Upper lobe of left lung (tissue), 6 donors: ENCODE measurements around the gene SLC32A1. TPM values are rescaled to one million over a fixed set of nuclear protein-coding genes. Genes with fewer than 3 reads are reported as not detected.

Experiments used
- ATAC-seq, 2 donors: fragments of 200-7000 bp; cut with Tn5 transposase; one replicate each; pipeline ENCODE4 v1.9.1; 2022; ENCODE audit warnings: mild to moderate bottlenecking in 2 of 2, moderate library complexity in 2 of 2; ENCODE audit not compliant: low FRiP score in 2 of 2
- DNase-seq, 2 donors: peaks; one replicate each; pipeline ENCODE4 v3.0.0-alpha.2; 2019 to 2020
- H3K27ac ChIP-seq, 4 donors: fragments of 200-600 bp; sonication (generic); one replicate each; pipeline ENCODE4 v1.5.1; 2016 to 2019
- H3K27me3 ChIP-seq, 4 donors: fragments of 200-600 bp; sonication (generic); one replicate each; pipeline ENCODE4 v1.5.1; 2017 to 2019
- H3K36me3 ChIP-seq, 4 donors: fragments of 200-600 bp; sonication (generic); one replicate each; pipeline ENCODE4 v1.5.1; 2016 to 2019
- H3K4me1 ChIP-seq, 4 donors: fragments of 200-600 bp; sonication (generic); one replicate each; pipeline ENCODE4 v1.5.1; 2018 to 2019
- H3K4me3 ChIP-seq, 4 donors: fragments of 200-600 bp; sonication (generic); one replicate each; pipeline ENCODE4 v1.5.1; 2017 to 2019; ENCODE audit warnings: mild to moderate bottlenecking in 2 of 4, moderate library complexity in 1 of 4
- H3K9me3 ChIP-seq, 4 donors: fragments of 200-600 bp; sonication (generic); one replicate each; pipeline ENCODE4 v1.5.1; 2018 to 2019
- CTCF ChIP-seq, 6 experiments: fragments of 450-650 bp in 4 of 6; fragments of 200-600 bp in 2 of 6; sonication (generic) in 2 of 6; IDR thresholded peaks; one replicate each; pipeline ENCODE4 v1.5.1; 2016 to 2019; ENCODE audit warnings: antibody characterized with exemption in 6 of 6
- EP300 ChIP-seq, 4 donors: sonication (generic); formaldehyde crosslinking; IDR thresholded peaks; one replicate each; pipeline ENCODE4 v1.5.1; 2017; ENCODE audit warnings: antibody characterized with exemption in 4 of 4, control low read depth in 2 of 4
- POLR2A ChIP-seq, 4 donors: fragments of 450-650 bp; IDR thresholded peaks; one replicate each; pipeline ENCODE4 v1.5.1; 2016 to 2017; ENCODE audit warnings: antibody characterized with exemption in 4 of 4, mild to moderate bottlenecking in 2 of 4
- POLR2AphosphoS5 ChIP-seq, 2 donors: sonication (generic); formaldehyde crosslinking; IDR thresholded peaks; one replicate each; pipeline ENCODE4 v1.5.1; 2017; ENCODE audit warnings: antibody characterized with exemption in 2 of 2
- WGBS, 2 donors: methylation state at CpG; one replicate each; pipeline ENCODE4 v1.1.5; 2017 to 2018; 5-methylcytosine and 5-hydroxymethylcytosine counted together
- total RNA-seq, 6 donors: library from RNA; depleted of rRNA in 4 of 6; stranded (reverse); fragments of >200 nt in 4 of 6; gene quantifications; one replicate each; pipeline versions ENCODE4 v1.1.0 to v1.2.1, GENCODE V29; 2016 to 2021
- donor health status: DM: no; HTN: no; CAD: no; lungs with moderate emphysema.
- donor health status: DM: no; HTN: yes; CAD: no; lungs with severe emphysema.

Gene SLC32A1
- total RNA-seq, 6 donors from 2014 or later = not detected

- H3K36me3 ChIP-seq = peaks cover 5 to 100% (median 75%) of the 10 kb centered on the region in 4 donors
- TF ChIP-seq EP300 (IDR thresholded peaks at IDR 0.05) (no peak), POLR2A (IDR thresholded peaks at IDR 0.05) (no peak), CTCF (IDR thresholded peaks at IDR 0.05) (no peak)
These were observed 39.3 kb downstream of the SLC32A1 start for GRCh38 chr20:38763616-38764015.

DNA sequence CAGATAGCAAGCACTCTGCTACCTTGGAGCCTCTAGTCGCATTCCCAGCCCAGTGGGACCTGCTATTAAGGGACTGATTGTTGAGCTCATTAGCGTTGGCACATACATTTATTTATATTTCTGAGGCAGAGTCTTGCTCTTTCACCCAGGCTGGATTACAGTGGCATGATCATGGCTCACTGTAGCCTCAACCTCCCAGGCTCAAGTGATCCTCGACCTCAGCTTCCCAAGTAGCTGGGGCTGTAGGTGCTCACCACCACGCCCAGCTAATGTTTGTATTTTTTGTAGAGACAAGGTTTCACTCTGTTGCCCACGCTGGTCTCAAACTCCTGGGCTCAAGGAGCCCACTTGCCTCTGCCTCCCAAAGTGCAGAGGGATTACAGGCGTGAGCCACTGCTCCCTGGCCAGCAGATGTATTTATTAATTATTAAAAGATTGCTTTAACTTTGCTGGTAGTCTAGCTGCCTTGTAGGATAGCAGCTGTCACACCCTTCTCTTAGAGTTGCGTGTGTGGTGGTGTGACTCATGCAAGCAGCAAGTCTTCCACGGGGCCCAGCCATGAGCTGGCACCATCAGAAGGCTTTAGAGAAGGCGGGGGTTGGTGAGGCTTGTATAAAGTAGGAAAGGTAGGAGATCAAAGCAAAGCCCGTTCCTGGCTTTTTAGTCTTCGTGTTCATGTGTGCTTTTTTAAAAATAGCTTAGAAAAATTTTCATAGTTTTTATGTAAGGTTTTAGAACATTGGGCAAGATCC lies 40.5 kb downstream of the SLC32A1 start:
- DNase-seq (no peak), ATAC-seq (no peak)
- no peak for TF ChIP-seq POLR2AphosphoS5 (IDR thresholded peaks at IDR 0.05)
- TF ChIP-seq EP300 (IDR thresholded peaks at IDR 0.05) = no peak
- TF ChIP-seq CTCF (IDR thresholded peaks at IDR 0.05) = no peak
- no peak for TF ChIP-seq POLR2A (IDR thresholded peaks at IDR 0.05)
- no peak overlapping the region for H3K4me3 ChIP-seq
- no peaks in the 10 kb centered on the region for H3K9me3 ChIP-seq
- H3K4me1 ChIP-seq = no peaks in the 10 kb centered on the region
- peaks cover 2 to 100% (median 75%) of the 10 kb centered on the region in 4 donors for H3K36me3 ChIP-seq
- no peaks in the 10 kb centered on the region for H3K27me3 ChIP-seq
- 79 to 83% methylated on average over 11 of the region's 11 CpGs for WGBS, 2 donors
- no peak overlapping the region for H3K27ac ChIP-seq

More at GRCh38 chr20:38763616-38764015, 39.3 kb downstream of the SLC32A1 start:
- WGBS, 2 donors = 50 to 67% methylated on average over 1 of the region's 1 CpG
- Histone ChIP-seq H3K4me3 (no peak overlapping the region), H3K27ac (no peak overlapping the region), H3K9me3 (no peaks in the 10 kb centered on the region), H3K27me3 (no peaks in the 10 kb centered on the region), H3K4me1 (no peaks in the 10 kb centered on the region)
- no peak for ATAC-seq
- no peak for DNase-seq

GRCh38 chr20:38766071-38766470 lies 41.8 kb downstream of the SLC32A1 start:
- Histone ChIP-seq H3K9me3 (no peaks in the 10 kb centered on the region), H3K4me1 (no peaks in the 10 kb centered on the region), H3K36me3 (peaks cover under 1 to 100% (median 79%) of the 10 kb centered on the region in 4 donors), H3K27me3 (no peaks in the 10 kb centered on the region), H3K27ac (no peak overlapping the region), H3K4me3 (no peak overlapping the region)
- TF ChIP-seq POLR2AphosphoS5 (IDR thresholded peaks at IDR 0.05) = no peak
- TF ChIP-seq EP300 (IDR thresholded peaks at IDR 0.05) = no peak
- no peak for TF ChIP-seq POLR2A (IDR thresholded peaks at IDR 0.05)
- no peak for TF ChIP-seq CTCF (IDR thresholded peaks at IDR 0.05)
- WGBS, 2 donors = 77 to 79% methylated on average over 4 of the region's 4 CpGs
- no peak for ATAC-seq
- DNase-seq = no peak

DNA sequence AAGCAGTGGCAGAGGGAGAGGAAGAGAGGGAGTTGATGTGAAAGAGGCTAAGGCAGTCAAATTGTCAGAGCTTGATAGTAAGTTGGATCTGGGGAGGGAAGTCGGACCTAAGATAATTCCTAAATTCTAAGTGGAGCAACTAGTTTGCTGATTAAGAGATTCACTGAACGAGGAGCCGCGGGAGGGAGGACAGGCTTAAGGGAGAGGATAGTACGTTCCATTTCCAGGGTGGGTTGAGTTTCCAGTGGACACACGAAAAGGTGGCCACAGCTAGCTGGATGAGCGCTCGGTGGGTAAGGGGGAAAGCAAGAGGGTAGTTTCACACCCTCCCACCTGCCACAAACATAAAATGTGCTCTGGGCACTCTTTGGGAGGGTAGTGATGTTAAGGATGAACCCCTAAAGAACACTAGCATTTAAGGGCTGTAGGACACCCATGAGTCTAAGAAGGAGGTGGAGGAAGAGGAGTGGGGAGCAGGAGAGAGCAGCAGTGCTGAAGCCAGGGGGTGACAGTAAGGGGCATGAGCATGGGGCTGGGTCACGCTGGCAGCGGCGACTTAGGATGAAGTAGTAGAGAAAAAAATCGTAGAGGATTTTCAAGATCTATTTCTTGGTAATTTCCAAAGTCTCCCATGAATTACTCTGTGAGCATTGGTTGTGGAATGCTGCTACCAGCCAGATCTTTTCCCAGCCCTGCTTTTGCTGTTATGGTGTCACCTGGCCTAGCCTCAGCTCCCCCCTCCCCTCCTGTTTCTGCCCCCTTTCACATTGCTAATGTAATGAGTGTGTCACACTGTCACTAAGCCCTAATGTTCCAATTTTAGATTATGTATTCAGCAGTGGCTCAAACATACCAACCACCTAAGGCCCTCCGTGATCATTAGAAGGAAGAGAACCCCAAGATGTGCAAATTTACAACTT lies 45.4 kb downstream of the SLC32A1 start:
- 87 to 93% methylated on average over 13 of the region's 13 CpGs for WGBS, 2 donors
- H3K9me3 ChIP-seq = no peaks in the 10 kb centered on the region
- no peaks in the 10 kb centered on the region for H3K4me1 ChIP-seq
- H3K27ac ChIP-seq = no peak overlapping the region
- peaks cover 15 to 96% (median 79%) of the 10 kb centered on the region in 4 donors for H3K36me3 ChIP-seq
- no peak for DNase-seq
- no peaks in the 10 kb centered on the region for H3K27me3 ChIP-seq
- no peak for ATAC-seq
- H3K4me3 ChIP-seq = no peak overlapping the region
- TF ChIP-seq EP300 (IDR thresholded peaks at IDR 0.05) = no peak
- no peak for TF ChIP-seq POLR2AphosphoS5 (IDR thresholded peaks at IDR 0.05)
- TF ChIP-seq POLR2A (IDR thresholded peaks at IDR 0.05) = no peak
- no peak for TF ChIP-seq CTCF (IDR thresholded peaks at IDR 0.05)
